C4-2B (cell line): ENCODE measurements around the gene ZNF722.

Experiments used
- ZFX ChIP-seq: fragments of 450-650 bp; IDR thresholded peaks from 2 replicates; pipeline ENCODE4 v1.6.1; 2017
- TF ChIP-seq, protein P1 (sequence below): fragments of 450-650 bp; conservative IDR thresholded peaks from 2 replicates; pipeline ENCODE4 v1.5.1; 2017; ENCODE audit warnings: mild to moderate bottlenecking

DNA sequence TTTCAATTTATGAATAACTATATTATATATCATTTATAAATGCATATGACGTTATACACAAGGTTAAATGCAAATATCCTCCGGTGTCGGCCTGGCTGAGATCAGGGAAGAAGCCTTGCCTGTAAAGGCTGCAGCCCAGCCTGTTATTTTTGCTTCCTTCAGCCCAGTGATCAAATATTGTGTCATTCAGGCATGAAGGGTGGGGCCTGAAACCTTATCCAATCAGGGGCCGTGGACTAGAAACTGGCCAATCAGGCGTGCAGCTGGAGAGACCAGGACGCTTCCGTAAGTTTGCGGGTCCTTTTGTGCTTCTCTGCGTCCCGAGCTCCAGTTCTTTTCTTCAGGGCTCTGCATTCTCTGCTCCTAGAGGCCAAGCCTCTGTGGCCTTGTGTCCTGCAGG lies at the start of gene ZNF722:
- TF ChIP-seq, protein P1, sequence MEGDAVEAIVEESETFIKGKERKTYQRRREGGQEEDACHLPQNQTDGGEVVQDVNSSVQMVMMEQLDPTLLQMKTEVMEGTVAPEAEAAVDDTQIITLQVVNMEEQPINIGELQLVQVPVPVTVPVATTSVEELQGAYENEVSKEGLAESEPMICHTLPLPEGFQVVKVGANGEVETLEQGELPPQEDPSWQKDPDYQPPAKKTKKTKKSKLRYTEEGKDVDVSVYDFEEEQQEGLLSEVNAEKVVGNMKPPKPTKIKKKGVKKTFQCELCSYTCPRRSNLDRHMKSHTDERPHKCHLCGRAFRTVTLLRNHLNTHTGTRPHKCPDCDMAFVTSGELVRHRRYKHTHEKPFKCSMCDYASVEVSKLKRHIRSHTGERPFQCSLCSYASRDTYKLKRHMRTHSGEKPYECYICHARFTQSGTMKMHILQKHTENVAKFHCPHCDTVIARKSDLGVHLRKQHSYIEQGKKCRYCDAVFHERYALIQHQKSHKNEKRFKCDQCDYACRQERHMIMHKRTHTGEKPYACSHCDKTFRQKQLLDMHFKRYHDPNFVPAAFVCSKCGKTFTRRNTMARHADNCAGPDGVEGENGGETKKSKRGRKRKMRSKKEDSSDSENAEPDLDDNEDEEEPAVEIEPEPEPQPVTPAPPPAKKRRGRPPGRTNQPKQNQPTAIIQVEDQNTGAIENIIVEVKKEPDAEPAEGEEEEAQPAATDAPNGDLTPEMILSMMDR = no peak
- no peak for TF ChIP-seq ZFX
